KMS-11 (cell line): ENCODE results near the gene GABBR2.

Source experiments
- H2AFZ ChIP-seq: fragments of 200-600 bp; sonication (generic); 2 replicates; pipeline ENCODE4 v1.6.1; 2016; ENCODE audit warnings: antibody characterized with exemption, mixed run types, low read depth
- H3K27ac ChIP-seq: fragments of 200-600 bp; sonication (generic); 2 replicates; pipeline ENCODE4 v1.6.1; 2016; ENCODE audit warnings: mild to moderate bottlenecking, mixed run types
- H3K27me3 ChIP-seq: fragments of 200-600 bp; sonication (generic); 2 replicates; pipeline ENCODE4 v1.6.1; 2017; ENCODE audit warnings: mild to moderate bottlenecking, low read depth, mixed run types, moderate library complexity; ENCODE audit not compliant: insufficient read depth
- H3K36me3 ChIP-seq: fragments of 200-600 bp; sonication (generic); 2 replicates; pipeline ENCODE4 v1.6.1; 2017; ENCODE audit warnings: mild to moderate bottlenecking, mixed run types; ENCODE audit not compliant: insufficient read depth
- H3K4me1 ChIP-seq: fragments of 200-600 bp; sonication (generic); 2 replicates; pipeline ENCODE4 v1.6.1; 2016; ENCODE audit warnings: mild to moderate bottlenecking, low read depth, mixed run types; ENCODE audit not compliant: poor library complexity, severe bottlenecking
- H3K4me2 ChIP-seq: fragments of 200-600 bp; sonication (generic); 2 replicates; pipeline ENCODE4 v1.7.0; 2016; ENCODE audit warnings: mild to moderate bottlenecking, mixed run types
- H3K4me3 ChIP-seq: fragments of 200-600 bp; sonication (generic); IDR thresholded peaks from 2 replicates; pipeline ENCODE4 v1.6.1; 2017; ENCODE audit warnings: low read depth, low read length, mixed read lengths; ENCODE audit not compliant: insufficient read depth
- H3K79me2 ChIP-seq: fragments of 200-600 bp; sonication (generic); 2 replicates; pipeline ENCODE4 v1.6.1; 2016; ENCODE audit warnings: low read depth, mixed run types; ENCODE audit not compliant: insufficient read depth
- H3K9ac ChIP-seq: fragments of 200-600 bp; sonication (generic); 2 replicates; pipeline ENCODE4 v1.6.1; 2016; ENCODE audit warnings: mild to moderate bottlenecking, mixed run types
- H4K20me1 ChIP-seq: fragments of 200-600 bp; sonication (generic); 2 replicates; pipeline ENCODE4 v1.6.1; 2016; ENCODE audit warnings: mild to moderate bottlenecking, mixed run types; ENCODE audit not compliant: insufficient read depth
- CTCF ChIP-seq: fragments of 200-600 bp; sonication (generic); conservative IDR thresholded peaks from 2 replicates; pipeline ENCODE4 v1.6.1; 2017; ENCODE audit warnings: low read depth, mild to moderate bottlenecking, antibody characterized with exemption, low read length, moderate library complexity, mixed read lengths

GABBR2 gene

GRCh38 chr9:98314381-98315066 is 394.2 kb downstream of the GABBR2 start:
- no peak overlapping the region for H3K9ac ChIP-seq
- no peak overlapping the region for H3K27ac ChIP-seq
- no peaks in the 10 kb centered on the region for H3K27me3 ChIP-seq
- H3K4me2 ChIP-seq, result no peak overlapping the region
- H3K79me2 ChIP-seq, result no peaks in the 10 kb centered on the region
- no peak overlapping the region for H3K4me3 ChIP-seq
- H4K20me1 ChIP-seq, result no peaks in the 10 kb centered on the region
- H3K4me1 ChIP-seq, result no peaks in the 10 kb centered on the region
- no peaks in the 10 kb centered on the region for H3K36me3 ChIP-seq
- TF ChIP-seq CTCF, result no peak
- H2AFZ ChIP-seq, result no peak overlapping the region

GRCh38 chr9:98312365-98312764 is 396.4 kb downstream of the GABBR2 start:
- Histone ChIP-seq H3K4me3 (no peak overlapping the region), H3K4me1 (no peaks in the 10 kb centered on the region), H4K20me1 (no peaks in the 10 kb centered on the region), H3K27ac (no peak overlapping the region), H3K79me2 (no peaks in the 10 kb centered on the region), H3K9ac (no peak overlapping the region), H2AFZ (no peak overlapping the region), H3K27me3 (no peaks in the 10 kb centered on the region), H3K4me2 (no peak overlapping the region), H3K36me3 (no peaks in the 10 kb centered on the region)
- TF ChIP-seq CTCF, result no peak

GRCh38 chr9:98311541-98311940 is 397.2 kb downstream of the GABBR2 start:
- H3K9ac ChIP-seq, result no peak overlapping the region
- H3K36me3 ChIP-seq, result no peaks in the 10 kb centered on the region
- H3K4me3 ChIP-seq, result no peak overlapping the region
- no peak for TF ChIP-seq CTCF
- no peaks in the 10 kb centered on the region for H4K20me1 ChIP-seq
- no peaks in the 10 kb centered on the region for H3K27me3 ChIP-seq
- no peaks in the 10 kb centered on the region for H3K79me2 ChIP-seq
- H3K4me1 ChIP-seq, result no peaks in the 10 kb centered on the region
- H2AFZ ChIP-seq, result no peak overlapping the region
- H3K4me2 ChIP-seq, result no peak overlapping the region
- no peak overlapping the region for H3K27ac ChIP-seq

- H4K20me1 ChIP-seq, result no peaks in the 10 kb centered on the region
- H3K27ac ChIP-seq, result no peak overlapping the region
- no peak for TF ChIP-seq CTCF
- H3K79me2 ChIP-seq, result no peaks in the 10 kb centered on the region
- H3K27me3 ChIP-seq, result no peaks in the 10 kb centered on the region
- H3K4me2 ChIP-seq, result no peak overlapping the region
- H3K9ac ChIP-seq, result no peak overlapping the region
- H3K4me1 ChIP-seq, result no peaks in the 10 kb centered on the region
- H2AFZ ChIP-seq, result no peak overlapping the region
- no peak overlapping the region for H3K4me3 ChIP-seq
- H3K36me3 ChIP-seq, result no peaks in the 10 kb centered on the region
Observed at GRCh38 chr9:98310752-98311392, 397.9 kb downstream of the GABBR2 start.
